IMR-90 (cell line): Measurements from ENCODE around the gene CDKN1A. TPM values are rescaled to one million over a fixed set of nuclear protein-coding genes. Genes with fewer than 3 reads are reported as not detected.

ENCODE experiments used
- ATAC-seq: fragments of 200-7000 bp; cut with Tn5 transposase; 2 replicates; pipeline ENCODE4 v1.9.1; 2020; ENCODE audit warnings: low read depth, mild to moderate bottlenecking, moderate library complexity
- BruUV-seq: library from RNA; stranded (reverse); fragments of 400-500 nt; replicated peaks from 2 replicates; lab custom pipeline; 2021; lab: Mats Ljungman, UMichigan
- CTCF ChIA-PET: fragments of 300-600 bp; formaldehyde crosslinking; extraction: SDS; loops from one replicate; lab custom pipeline; 2021; ENCODE audit warnings: antibody characterized with exemption; lab: Yijun Ruan, JAX
- POLR2A ChIA-PET: fragments of 300-600 bp; sonication (Branson Sonifier 250); formaldehyde crosslinking; loops from one replicate; lab custom pipeline; 2022; ENCODE audit warnings: antibody characterized with exemption; ENCODE audit not compliant: unreplicated experiment; lab: Charles Lee
- DNase-seq: peaks from one replicate; pipeline ENCODE4 v3.0.0; 2013
- H2AFZ ChIP-seq: replicated peaks from 2 replicates; pipeline ENCODE3; 2013; ENCODE audit warnings: low read length, mild to moderate bottlenecking; ENCODE audit not compliant: poor library complexity
- H2AK5ac ChIP-seq: 2 replicates; pipeline ENCODE4 v1.6.1; 2013; ENCODE audit warnings: low read depth, low read length, inconsistent platforms
- H2AK9ac ChIP-seq: replicated peaks from 2 replicates; pipeline ENCODE3; 2013; ENCODE audit warnings: mild to moderate bottlenecking, low read depth, low read length, moderate library complexity; ENCODE audit not compliant: poor library complexity
- H2BK120ac ChIP-seq: 2 replicates; pipeline ENCODE4 v1.6.1; 2013; ENCODE audit warnings: low read depth, low read length, inconsistent platforms
- H2BK15ac ChIP-seq: 3 replicates; pipeline ENCODE4 v1.6.1; 2013; ENCODE audit warnings: low read depth, low read length, inconsistent platforms
- H2BK20ac ChIP-seq: 2 replicates; pipeline ENCODE4 v1.6.1; 2013; ENCODE audit warnings: low read depth, mild to moderate bottlenecking, inconsistent platforms, low read length, moderate library complexity
- H2BK5ac ChIP-seq: 2 replicates; pipeline ENCODE4 v1.6.1; 2013; ENCODE audit warnings: mild to moderate bottlenecking, low read depth, low read length, inconsistent platforms; ENCODE audit not compliant: poor library complexity, severe bottlenecking
- H3K14ac ChIP-seq: replicated peaks from 2 replicates; pipeline ENCODE4 v1.6.1; 2013; ENCODE audit warnings: low read depth, low read length, inconsistent platforms
- H3K18ac ChIP-seq: 2 replicates; pipeline ENCODE4 v1.6.1; 2013; ENCODE audit warnings: low read depth, low read length, control low read depth
- H3K23ac ChIP-seq: 2 replicates; pipeline ENCODE4 v1.6.1; 2013; ENCODE audit warnings: low read depth, low read length, inconsistent platforms
- H3K27ac ChIP-seq: 2 replicates; pipeline ENCODE4 v1.5.1; 2013; ENCODE audit warnings: mild to moderate bottlenecking, control low read depth, low read length; ENCODE audit not compliant: insufficient read depth
- H3K27me3 ChIP-seq: 2 replicates; pipeline ENCODE4 v1.6.1; 2013; ENCODE audit warnings: low read length; ENCODE audit not compliant: control insufficient read depth, insufficient read depth
- H3K36me3 ChIP-seq: 2 replicates; pipeline ENCODE4 v1.6.1; 2013; ENCODE audit warnings: low read length, mixed read lengths; ENCODE audit not compliant: control insufficient read depth, insufficient read depth
- H3K4ac ChIP-seq: 2 replicates; pipeline ENCODE4 v1.6.1; 2013; ENCODE audit warnings: low read depth, low read length, inconsistent platforms
- H3K4me1 ChIP-seq: 2 replicates; pipeline ENCODE4 v1.6.1; 2013; ENCODE audit warnings: low read length, mixed read lengths; ENCODE audit not compliant: control insufficient read depth, insufficient read depth
- H3K4me2 ChIP-seq: 2 replicates; pipeline ENCODE4 v1.6.1; 2013; ENCODE audit warnings: low read depth, mild to moderate bottlenecking, control low read depth, low read length, moderate library complexity
- H3K4me3 ChIP-seq: 2 replicates; pipeline ENCODE4 v1.5.1; 2013; ENCODE audit warnings: low read depth, mild to moderate bottlenecking, control low read depth, low read length, moderate library complexity; ENCODE audit not compliant: insufficient read depth
- H3K56ac ChIP-seq: 2 replicates; pipeline ENCODE4 v1.6.1; 2013; ENCODE audit warnings: low read length, inconsistent platforms; ENCODE audit not compliant: insufficient read depth; ENCODE audit errors: extremely low read depth
- H3K79me1 ChIP-seq, 2 experiments: 2 replicates each; pipeline ENCODE4 v1.6.1; 2013; ENCODE audit warnings: low read length in 2 of 2, inconsistent platforms in 1 of 2, low read depth in 1 of 2
- H3K9ac ChIP-seq: 2 replicates; pipeline ENCODE4 v1.6.1; 2013; ENCODE audit warnings: low read depth, low read length, control low read depth
- H3K9me1 ChIP-seq: 2 replicates; pipeline ENCODE4 v1.6.1; 2013; ENCODE audit warnings: low read length, inconsistent platforms; ENCODE audit not compliant: insufficient read depth
- H3K9me3 ChIP-seq: 2 replicates; pipeline ENCODE4 v1.6.1; 2013; ENCODE audit warnings: low read length; ENCODE audit not compliant: control insufficient read depth, insufficient read depth
- H4K20me1 ChIP-seq: 2 replicates; pipeline ENCODE4 v1.6.1; 2013; ENCODE audit warnings: low read length, inconsistent platforms; ENCODE audit not compliant: insufficient read depth
- H4K5ac ChIP-seq: 2 replicates; pipeline ENCODE4 v1.6.1; 2013; ENCODE audit warnings: mild to moderate bottlenecking, low read depth, low read length, control low read depth
- H4K8ac ChIP-seq, 2 experiments: 2 replicates each; pipeline ENCODE4 v1.6.1; 2013; ENCODE audit warnings: low read depth in 2 of 2, low read length in 2 of 2, control low read depth in 1 of 2, inconsistent platforms in 1 of 2
- H4K91ac ChIP-seq: 2 replicates; pipeline ENCODE4 v1.6.1; 2013; ENCODE audit warnings: low read depth, low read length, inconsistent platforms; ENCODE audit not compliant: insufficient read depth
- CEBPB ChIP-seq: IDR thresholded peaks from 2 replicates; pipeline ENCODE4 v1.6.1; 2012; ENCODE audit warnings: low read depth, low read length, improper control_type of control experiment
- CHD1 ChIP-seq: IDR thresholded peaks from 2 replicates; pipeline ENCODE4 v1.6.1; 2012; ENCODE audit warnings: low read depth, low read length, improper control_type of control experiment
- CTCF ChIP-seq: conservative IDR thresholded peaks from 2 replicates; pipeline ENCODE4 v1.5.1; 2012; ENCODE audit warnings: mild to moderate bottlenecking, low read depth, low read length, improper control_type of control experiment
- MAFK ChIP-seq: IDR thresholded peaks from 2 replicates; pipeline ENCODE4 v1.6.1; 2012; ENCODE audit warnings: low read depth, low read length, improper control_type of control experiment
- MAZ ChIP-seq: IDR thresholded peaks from 2 replicates; pipeline ENCODE4 v1.6.1; 2012; ENCODE audit warnings: low read depth, mild to moderate bottlenecking, low read length, improper control_type of control experiment, moderate library complexity, borderline replicate concordance
- MXI1 ChIP-seq: IDR thresholded peaks from 2 replicates; pipeline ENCODE4 v1.6.1; 2012; ENCODE audit warnings: low read depth, mild to moderate bottlenecking, low read length, moderate library complexity, borderline replicate concordance
- NFE2L2 ChIP-seq: fragments of 150-350 bp; IDR thresholded peaks from 2 replicates; pipeline ENCODE4 v1.6.1; 2016; ENCODE audit warnings: low read depth, mild to moderate bottlenecking, low read length
- POLR2A ChIP-seq: IDR thresholded peaks from 2 replicates; pipeline ENCODE4 v1.6.1; 2012; ENCODE audit warnings: mild to moderate bottlenecking, low read depth, low read length
- RCOR1 ChIP-seq: IDR thresholded peaks from 2 replicates; pipeline ENCODE4 v1.6.1; 2012; ENCODE audit warnings: mild to moderate bottlenecking, low read length, improper control_type of control experiment; ENCODE audit not compliant: insufficient replicate concordance
- SMC3 ChIP-seq: fragments of 150-350 bp; IDR thresholded peaks from 2 replicates; pipeline ENCODE4 v1.6.1; 2016; ENCODE audit warnings: low read depth, mild to moderate bottlenecking, antibody characterized with exemption, low read length, moderate library complexity
- USF2 ChIP-seq: fragments of 150-350 bp; IDR thresholded peaks from 2 replicates; pipeline ENCODE4 v1.6.1; 2017; ENCODE audit warnings: mild to moderate bottlenecking, antibody characterized with exemption, low read length, low read depth
- WGBS, 2 experiments: methylation state at CpG; one replicate each; pipeline versions ENCODE4 v1.1.5 to v1.1.7; 2013; ENCODE audit warnings: missing lambda C conversion rate in 2 of 2; ENCODE audit not compliant: insufficient read length in 1 of 2; ENCODE audit errors: extremely low coverage in 2 of 2; 5-methylcytosine and 5-hydroxymethylcytosine counted together
- dilution Hi-C: fragments of 300-500 bp; cut with HindIII; formaldehyde crosslinking; loops from one replicate; pipeline ENCODE4 v1.14.3; 2018; ENCODE audit warnings: low sequenced_read_pairs; ENCODE audit not compliant: unreplicated experiment
- in situ Hi-C: fragments of 300-500 bp; cut with MboI; formaldehyde crosslinking; loops from 3 replicates; pipeline ENCODE4 v1.14.3; 2019; ENCODE audit warnings: low sequenced_read_pairs, inconsistent platforms, mixed read lengths
- intact Hi-C: fragments of 100-400 bp; cut with micrococcal nuclease; formaldehyde crosslinking; loops from 2 replicates; pipeline ENCODE4 v1.10.0; 2022
- polyA plus RNA-seq, 3 experiments: library from polyadenylated mRNA; depleted of rRNA; stranded (reverse); fragments of >200 nt; gene quantifications; 2 replicates each; pipeline ENCODE4 v1.2.3, GENCODE V29; 2012; ENCODE audit warnings: low replicate concordance in 1 of 3
- total RNA-seq: library from RNA; depleted of rRNA; stranded (reverse); fragments of >200 nt; gene quantifications from 2 replicates; pipeline ENCODE4 v1.2.3, GENCODE V29; 2012

The CDKN1A gene
- total and polyA plus RNA-seq, 2 of the 4 experiments (the other 2 are of a cell fraction) = 155 to 576 TPM

GRCh38 chr6:36698196-36698595 is 19.7 kb downstream of the CDKN1A start:
- Histone ChIP-seq H2AFZ (no peak overlapping the region), H2BK120ac (no peak overlapping the region), H3K4me1 (no peaks in the 10 kb centered on the region), H2BK5ac (no peak overlapping the region), H3K4me2 (no peak overlapping the region), H3K23ac (no peak overlapping the region), H2BK15ac (no peak overlapping the region), H3K9me1 (peaks cover 3% of the 10 kb centered on the region; the same call in 1 of the 2 replicates), H3K9me3 (peaks cover 3% of the 10 kb centered on the region), H3K14ac (no peak overlapping the region), H3K18ac (no peak overlapping the region), H2AK9ac (no peak overlapping the region), H4K5ac (no peak overlapping the region), H3K4me3 (no peak overlapping the region), H2BK20ac (no peak overlapping the region), H4K8ac (no peak overlapping the region), H2AK5ac (no peak overlapping the region), H3K9ac (no peak overlapping the region), H3K4ac (no peak overlapping the region), H4K91ac (no peak overlapping the region), H3K27ac (no peak overlapping the region), H4K20me1 (no peaks in the 10 kb centered on the region), H3K36me3 (no peaks in the 10 kb centered on the region), H3K27me3 (peaks cover 17% of the 10 kb centered on the region), H3K79me1 (no peaks in the 10 kb centered on the region), H3K56ac (no peak overlapping the region)
- WGBS, 2 experiments = no CpG with 5 or more reads among the region's 6 CpGs
- CTCF ChIA-PET = no interaction called here
- in situ Hi-C loops (no loop called here), dilution Hi-C loops (no loop called here), intact Hi-C loops (no loop called here)
- no peak for DNase-seq
- ATAC-seq = no peak
- no peak for TF ChIP-seq CTCF
- no peak for TF ChIP-seq MAFK
- TF ChIP-seq CHD1 = no peak
- no peak for TF ChIP-seq CEBPB
- no peak for TF ChIP-seq MAZ
- TF ChIP-seq SMC3 = no peak
- no peak for TF ChIP-seq USF2
- no peak for TF ChIP-seq NFE2L2
- no peak for TF ChIP-seq MXI1
- no peak for TF ChIP-seq POLR2A
- TF ChIP-seq RCOR1 = no peak
- BruUV-seq = no TSS peak
- POLR2A ChIA-PET = no interaction called here
